C4-2B (cell line): ENCODE results near the gene BRWD1.

Source experiments
- H3K27ac ChIP-seq: fragments of 450-650 bp; 2 replicates; pipeline ENCODE4 v1.5.1; 2017
- CTCF ChIP-seq: fragments of 450-650 bp; conservative IDR thresholded peaks from 2 replicates; pipeline ENCODE4 v1.5.1; 2017; ENCODE audit warnings: mild to moderate bottlenecking
- ZFX ChIP-seq: fragments of 450-650 bp; IDR thresholded peaks from 2 replicates; pipeline ENCODE4 v1.6.1; 2017

Gene BRWD1

GRCh38 chr21:39149882-39150281, 163.6 kb downstream of the BRWD1 start:
- H3K27ac ChIP-seq, result no peak overlapping the region
- TF ChIP-seq ZFX, result no peak
- no peak for TF ChIP-seq CTCF

GRCh38 chr21:39148975-39149374, 164.5 kb downstream of the BRWD1 start:
- no peak for TF ChIP-seq ZFX
- TF ChIP-seq CTCF, result no peak
- no peak overlapping the region for H3K27ac ChIP-seq

GRCh38 chr21:39144191-39144590, 169.2 kb downstream of the BRWD1 start:
- H3K27ac ChIP-seq, result no peak overlapping the region
- TF ChIP-seq ZFX (no peak), CTCF (no peak)

- TF ChIP-seq CTCF, result no peak
- no peak for TF ChIP-seq ZFX
These were observed 170.5 kb downstream of the BRWD1 start for GRCh38 chr21:39142972-39143371.

GRCh38 chr21:39141502-39141901, 171.9 kb downstream of the BRWD1 start:
- H3K27ac ChIP-seq, result no peak overlapping the region
- no peak for TF ChIP-seq CTCF
- no peak for TF ChIP-seq ZFX

More at GRCh38 chr21:39142972-39143371, 170.5 kb downstream of the BRWD1 start:
- no peak overlapping the region for H3K27ac ChIP-seq

GRCh38 chr21:39137248-39138178, 175.9 kb downstream of the BRWD1 start:
- 0 out of 2 replicates have a peak, but pooled peaks have one; percentile 60 for TF ChIP-seq CTCF
- TF ChIP-seq ZFX, result no peak
- H3K27ac ChIP-seq, result no peak overlapping the region

GRCh38 chr21:39136711-39137110, 176.7 kb downstream of the BRWD1 start:
- no peak overlapping the region for H3K27ac ChIP-seq
- TF ChIP-seq ZFX, result no peak
- no peak for TF ChIP-seq CTCF
